HG02852 (cell line): ENCODE data around the gene TAS1R1.

ENCODE experiments used
- ATAC-seq: cut with Tn5 transposase; IDR thresholded peaks from one replicate; pipeline ENCODE4 v1.9.1; 2021; ENCODE audit warnings: mild to moderate bottlenecking, moderate library complexity; ENCODE audit not compliant: unreplicated experiment

The TAS1R1 gene

GRCh38 chr1:6601923-6602668 lies 47.0 kb downstream of the TAS1R1 start:
- peak; percentile 31 for ATAC-seq

DNA sequence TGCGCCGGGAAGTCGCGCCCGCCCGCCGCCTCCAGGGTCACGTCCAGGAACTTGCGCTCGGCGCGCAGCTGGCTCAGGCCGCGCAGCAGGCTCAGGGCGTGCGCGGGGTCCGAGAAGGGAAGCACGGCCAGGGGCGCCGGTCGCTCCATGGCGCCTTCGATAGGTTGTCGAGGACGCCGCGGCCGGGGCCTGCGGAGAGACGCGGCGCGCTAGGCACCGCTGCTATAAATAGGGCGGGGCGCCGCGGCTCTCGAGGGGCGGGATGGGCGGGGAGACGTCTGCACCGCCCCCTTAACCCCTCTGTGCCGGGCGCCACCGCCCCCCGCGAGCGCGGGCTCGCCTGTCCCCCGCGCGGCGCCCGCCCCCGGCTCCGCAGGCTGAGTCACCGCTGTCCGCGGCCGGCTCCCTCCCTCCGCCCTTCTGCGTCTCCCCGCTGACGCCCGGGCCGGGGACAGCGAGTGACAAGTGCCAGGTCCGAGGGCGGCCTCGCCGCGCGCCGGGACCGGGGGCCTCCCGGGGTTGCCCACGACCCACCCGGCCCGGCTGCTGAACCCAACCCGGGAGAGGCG lies 47.6 kb downstream of the TAS1R1 start, which contains the start of gene KLHL21:
TSS of gene KLHL21 (minus strand) at position 201 of the 569 bp plus-strand sequence. CDS start at position 149, 52 bp downstream.
- ATAC-seq, result peak; percentile 54

DNA sequence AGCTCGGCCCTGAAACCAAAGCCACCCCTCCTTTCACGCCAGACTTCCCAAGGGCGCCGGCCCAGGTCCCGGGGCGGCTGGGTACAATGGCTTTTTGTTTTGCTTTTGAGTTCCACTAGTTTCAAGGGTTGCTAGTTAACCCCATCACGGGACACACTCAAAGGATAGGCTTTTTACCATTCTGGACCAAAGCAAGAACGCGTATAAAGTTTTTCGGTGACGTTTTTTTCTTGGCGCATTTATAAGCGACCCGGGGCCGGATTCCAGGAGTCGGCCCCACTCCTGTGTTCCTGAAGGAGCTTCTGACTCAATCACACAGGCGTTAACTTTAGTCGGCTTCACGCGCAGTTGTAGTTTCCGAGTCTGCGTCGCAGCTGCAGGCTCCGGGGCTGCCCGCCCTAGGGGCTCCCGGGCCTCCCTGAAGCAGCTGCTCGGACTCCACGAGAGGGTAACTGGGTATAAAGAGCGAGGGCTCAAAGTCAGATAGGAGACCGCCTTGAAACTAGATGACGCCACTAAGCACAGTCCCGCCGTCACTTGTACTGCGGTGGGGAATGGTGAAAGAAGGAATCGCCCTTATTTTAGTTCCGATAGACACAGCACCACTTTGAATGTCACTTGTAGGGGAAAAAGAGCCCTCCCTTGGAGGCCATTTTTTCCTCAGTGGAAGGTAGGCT lies 48.3 kb downstream of the TAS1R1 start:
- ATAC-seq, result peak; percentile 27

DNA sequence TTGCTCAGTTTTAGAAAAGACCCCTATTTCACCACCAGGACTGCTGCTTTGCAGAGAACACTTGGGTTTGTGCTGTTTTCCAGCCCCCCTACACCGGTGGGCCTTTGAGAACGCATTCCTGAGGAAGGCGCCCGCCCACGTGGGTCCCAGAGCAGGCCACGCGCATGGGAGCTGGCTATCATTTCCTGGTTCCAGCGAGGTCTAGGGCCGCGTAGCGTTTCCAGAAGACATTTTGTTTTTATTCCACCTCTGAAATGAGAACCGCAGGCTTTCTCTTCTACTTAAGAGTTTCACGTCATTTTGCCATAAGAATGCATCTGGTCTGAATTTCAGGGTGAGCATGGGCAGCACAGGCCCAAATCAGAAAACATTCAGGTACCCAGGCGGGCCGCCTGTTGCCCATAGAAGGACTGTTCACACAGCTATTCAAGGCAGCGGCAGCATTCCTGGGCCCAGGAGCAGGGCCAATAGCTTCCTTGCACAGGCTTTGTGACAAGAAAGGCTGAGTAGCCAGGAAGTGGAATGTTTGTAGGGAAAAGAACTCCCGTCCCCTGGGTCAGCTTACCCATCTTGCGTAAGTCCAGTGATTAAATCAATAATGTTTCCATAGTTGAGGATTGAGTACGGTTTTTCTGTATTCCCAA lies 48.9 kb downstream of the TAS1R1 start:
- no peak for ATAC-seq

DNA sequence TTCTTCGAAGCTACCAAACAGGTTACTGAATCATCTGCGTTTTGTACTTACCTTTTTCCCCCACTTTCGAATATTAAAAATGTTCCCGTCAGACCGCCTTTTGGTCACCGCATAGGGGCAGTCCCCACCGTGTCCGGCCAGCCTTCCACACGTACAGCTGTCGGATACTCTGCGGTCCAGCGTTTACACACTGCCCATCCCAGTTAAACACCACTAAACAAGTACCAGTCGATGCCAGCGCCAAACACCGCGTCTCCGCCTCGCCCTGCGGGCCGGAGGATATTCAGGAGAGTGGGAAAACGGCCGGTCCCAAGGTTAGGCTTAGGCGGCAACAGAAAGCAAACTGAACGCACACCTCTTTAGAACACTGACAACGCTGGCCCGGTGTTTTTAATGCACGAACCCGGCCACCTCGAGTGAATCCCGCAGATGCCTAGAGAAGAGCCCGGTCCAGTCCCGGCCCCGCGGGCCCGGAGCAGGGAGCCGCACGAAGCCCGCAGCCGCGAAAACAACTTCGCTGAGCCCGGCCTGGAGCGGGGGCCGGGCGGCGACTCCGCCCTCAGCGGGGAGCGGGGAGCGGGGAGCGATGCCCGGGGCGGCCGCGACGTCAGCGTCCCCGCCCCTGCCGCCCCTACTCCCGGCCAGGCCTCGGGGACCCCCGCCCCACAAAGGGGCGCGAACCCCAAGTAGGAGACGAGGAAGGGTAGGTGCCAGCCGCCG lies 57.7 kb downstream of the TAS1R1 start:
- ATAC-seq, result peak; percentile 33

DNA sequence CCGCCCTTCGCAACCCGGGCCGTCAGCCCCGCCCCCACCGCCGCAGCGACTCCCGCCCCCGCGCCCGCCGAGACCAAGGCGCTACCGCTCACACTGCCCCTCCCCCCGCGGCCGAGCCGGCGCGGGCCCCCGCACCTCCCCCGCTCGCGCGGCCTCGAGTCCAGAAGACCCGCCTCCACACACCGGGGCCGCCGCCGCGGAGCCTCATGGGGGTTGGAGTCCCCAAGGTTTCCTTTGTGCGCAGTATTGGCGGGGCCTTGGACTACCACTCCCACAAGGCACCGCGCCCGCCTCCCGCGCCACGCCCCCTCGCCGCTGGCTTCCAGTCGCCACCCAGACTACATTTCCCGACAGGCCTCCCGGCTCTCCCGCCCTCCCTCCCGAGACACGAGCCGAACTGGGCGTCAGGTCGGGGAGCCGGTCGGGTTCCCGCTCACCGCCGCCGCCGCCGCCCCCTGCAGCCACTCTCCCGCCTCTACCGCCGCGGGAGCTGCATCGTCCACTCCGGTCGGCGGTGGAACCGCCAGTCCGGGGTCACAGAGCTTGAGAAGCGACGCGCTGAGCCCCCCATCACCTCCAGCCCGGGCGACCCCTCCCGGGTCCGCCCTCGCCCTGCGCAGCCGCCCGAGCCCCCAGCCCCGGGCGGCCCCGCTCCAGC lies 58.4 kb downstream of the TAS1R1 start, which contains the start of gene PHF13:
TSS of gene PHF13 (plus strand) at position 371 of the 658 bp plus-strand sequence. CDS start 336 bp downstream, outside the sequence.
- peak; percentile 88 for ATAC-seq

DNA sequence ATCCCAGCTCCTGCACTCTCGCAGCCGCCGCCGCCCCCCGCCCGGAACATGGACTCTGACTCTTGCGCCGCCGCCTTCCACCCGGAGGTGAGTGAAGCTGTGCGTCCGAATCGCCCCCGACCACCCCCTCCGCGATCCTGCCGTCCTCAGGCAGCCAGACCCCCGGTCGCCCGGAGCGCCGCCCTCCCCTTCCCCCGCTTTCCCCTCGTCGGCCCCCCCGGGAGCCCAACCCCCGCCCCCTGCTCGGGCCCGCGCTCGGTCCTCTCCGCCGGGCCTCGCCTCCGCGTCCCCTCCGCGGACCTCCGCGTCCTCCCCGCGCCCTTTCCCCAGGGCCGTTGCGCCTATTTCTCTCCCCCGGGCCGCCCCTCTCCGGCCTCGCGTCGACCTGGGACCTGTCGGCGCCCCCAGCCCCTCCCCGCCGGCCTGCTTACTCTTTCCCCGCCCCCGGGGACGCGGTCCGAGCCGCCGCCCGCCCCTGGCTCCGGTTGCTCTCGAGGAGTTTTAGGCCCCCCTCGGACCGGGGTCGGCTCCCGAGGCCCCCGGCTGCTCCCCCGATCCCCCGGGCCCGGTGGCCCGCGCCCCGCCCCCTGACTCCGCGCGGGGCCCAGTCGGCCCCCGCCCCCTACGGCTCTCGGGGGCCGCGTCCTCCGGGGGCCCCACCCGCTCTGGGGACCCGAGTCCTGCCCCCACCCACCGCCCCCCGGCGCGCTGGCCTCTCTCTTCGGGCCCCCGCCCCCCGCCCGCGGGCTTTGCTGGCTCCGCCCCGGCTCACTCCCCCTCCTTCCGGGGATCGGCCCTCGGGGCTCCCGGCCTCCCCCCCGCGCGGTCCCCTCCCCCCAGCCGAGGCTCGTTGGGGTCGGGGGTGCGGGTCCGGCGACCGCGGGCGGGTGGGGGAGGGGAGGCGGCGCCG lies 59.2 kb downstream of the TAS1R1 start:
- no peak for ATAC-seq

GRCh38 chr1:6614929-6615785 lies 60.0 kb downstream of the TAS1R1 start:
- no peak for ATAC-seq

DNA sequence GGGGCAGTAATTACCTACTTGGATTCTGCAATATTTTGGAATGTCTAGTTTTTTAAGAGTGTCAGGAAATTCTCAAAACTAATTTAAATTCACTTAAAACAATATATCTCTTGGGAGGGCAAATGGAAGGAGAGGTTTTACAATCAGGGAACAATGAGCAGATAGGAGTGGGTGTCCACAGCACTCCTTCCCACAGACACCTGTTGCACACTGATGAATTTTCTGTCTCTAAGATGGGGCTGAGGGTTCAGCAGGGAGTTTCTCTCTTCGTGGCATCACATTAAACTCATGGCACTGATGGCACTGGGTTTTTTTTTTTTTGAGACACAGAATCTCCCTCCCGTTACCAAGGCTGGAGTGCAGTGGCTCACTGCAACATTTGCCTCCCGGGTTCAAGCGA lies 63.9 kb downstream of the TAS1R1 start:
- no peak for ATAC-seq

- ATAC-seq, result no peak
Observed at GRCh38 chr1:6621429-6622391, 66.6 kb downstream of the TAS1R1 start.

DNA sequence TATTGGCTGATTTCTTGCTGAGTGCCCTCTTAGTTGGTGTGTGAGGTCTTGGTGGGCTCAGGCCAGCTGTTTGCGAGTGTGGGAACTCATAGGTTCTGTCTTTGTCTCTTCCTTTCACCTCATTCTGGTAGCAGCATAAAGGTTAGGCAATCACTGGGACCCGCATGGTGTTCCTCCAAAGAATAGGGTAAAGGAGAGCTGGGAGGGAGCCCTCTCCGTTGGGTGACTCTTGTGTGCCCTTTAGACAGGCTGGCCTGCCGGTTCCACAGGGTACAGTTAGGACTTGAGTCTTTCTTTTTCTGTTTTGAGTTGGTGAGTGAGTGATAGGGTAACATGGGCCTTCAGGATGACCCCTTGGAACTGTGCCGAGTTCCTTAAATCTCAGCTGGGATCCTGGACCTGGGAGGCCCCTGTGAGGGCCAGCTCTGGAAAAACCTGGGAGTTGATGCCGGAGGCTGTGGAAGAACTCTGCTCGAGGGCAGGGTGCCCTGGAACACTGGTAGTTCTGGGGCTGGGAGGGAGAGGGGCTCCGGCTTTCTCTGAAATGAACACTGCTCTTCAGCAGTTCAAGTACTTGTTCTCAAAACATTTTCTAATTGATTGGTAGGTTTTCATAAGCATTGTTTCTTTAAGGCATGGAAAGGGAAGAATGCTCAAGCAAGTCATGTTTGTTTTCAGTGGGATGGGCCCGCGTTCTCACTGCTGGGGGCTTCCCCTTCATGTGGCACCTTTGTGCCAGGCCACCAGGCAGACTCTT lies 67.5 kb downstream of the TAS1R1 start:
- ATAC-seq, result no peak

GRCh38 chr1:6623269-6623965 lies 68.3 kb downstream of the TAS1R1 start:
- no peak for ATAC-seq

GRCh38 chr1:6624710-6625583 lies 69.8 kb downstream of the TAS1R1 start, which contains the start of gene THAP3:
Gene THAP3 (plus strand): TSS chr1:6624868. CDS start chr1:6625219, 351 bp downstream.
- ATAC-seq, result peak; percentile 77

DNA sequence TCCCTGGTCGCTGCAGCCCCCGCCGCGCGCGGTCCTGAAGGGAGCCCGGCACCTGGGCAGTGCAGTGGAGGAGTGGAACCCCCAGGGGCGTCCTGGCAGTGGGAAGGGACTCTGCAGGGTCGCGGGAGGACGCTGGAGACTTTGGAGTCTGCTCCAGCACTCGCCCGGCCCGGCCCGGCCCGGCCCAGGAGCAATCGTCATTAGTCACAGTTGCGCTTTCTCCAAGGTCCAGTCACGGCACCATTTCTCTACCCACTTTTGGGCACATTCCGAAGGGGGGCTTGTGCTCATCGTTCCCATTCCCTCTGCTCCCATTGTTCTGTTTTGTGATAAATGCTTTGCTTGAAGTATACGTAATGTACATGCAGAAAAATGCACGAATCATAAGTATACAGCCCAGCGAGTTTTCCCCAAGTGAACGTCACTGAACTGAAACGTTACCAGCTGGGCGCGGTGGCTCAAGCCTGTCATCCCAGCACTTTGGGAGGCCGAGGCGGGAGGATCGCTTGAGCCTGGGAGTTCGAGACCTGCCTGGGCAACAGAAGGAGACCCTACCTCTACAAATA lies 70.6 kb downstream of the TAS1R1 start:
- no peak for ATAC-seq
